HG03159 (cell line): ENCODE results near the gene CAMKK1.

ENCODE experiments used
- ATAC-seq: cut with Tn5 transposase; IDR thresholded peaks from one replicate; pipeline ENCODE4 v1.9.1; 2021; ENCODE audit warnings: mild to moderate bottlenecking, moderate library complexity; ENCODE audit not compliant: unreplicated experiment

Gene CAMKK1

DNA sequence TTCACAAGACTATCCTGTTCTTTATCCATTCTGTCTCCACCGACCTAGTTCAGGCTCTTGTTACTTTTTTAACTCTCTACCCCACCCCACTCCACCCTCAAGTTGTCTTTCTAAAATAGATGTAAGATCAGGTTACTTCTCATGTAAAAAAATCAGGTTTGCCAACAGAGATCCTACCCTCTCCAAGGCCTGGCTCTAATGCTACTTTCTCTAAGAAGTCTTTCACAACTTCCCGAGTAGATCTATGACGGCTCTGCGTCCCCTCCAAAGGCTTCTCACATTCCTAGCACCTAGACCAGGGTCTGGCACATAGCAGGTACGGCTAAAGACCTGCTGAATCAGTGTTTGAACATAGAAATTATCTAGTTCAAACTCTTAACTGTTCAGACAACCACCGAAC is 77.7 kb downstream of the CAMKK1 start:
- ATAC-seq, result no peak

DNA sequence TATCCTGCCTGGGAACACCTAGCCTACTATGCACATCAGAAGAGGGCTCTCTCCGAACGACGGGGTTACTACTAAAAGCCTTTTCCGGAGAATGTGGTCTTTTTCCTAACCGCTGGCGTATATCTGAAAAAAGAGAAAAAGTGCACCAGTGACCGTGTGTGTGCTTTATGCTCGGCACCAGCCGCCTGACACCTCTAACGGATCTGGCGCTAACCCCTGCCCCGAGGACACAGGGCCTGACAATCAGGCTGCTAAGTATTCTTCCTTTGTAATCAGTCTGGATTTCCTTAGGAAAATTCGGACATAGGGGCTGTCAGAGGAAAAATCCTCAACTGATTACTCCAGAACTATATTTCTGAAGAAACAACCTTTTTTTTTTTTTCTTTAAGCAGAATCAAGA is 78.5 kb downstream of the CAMKK1 start:
- ATAC-seq, result no peak

DNA sequence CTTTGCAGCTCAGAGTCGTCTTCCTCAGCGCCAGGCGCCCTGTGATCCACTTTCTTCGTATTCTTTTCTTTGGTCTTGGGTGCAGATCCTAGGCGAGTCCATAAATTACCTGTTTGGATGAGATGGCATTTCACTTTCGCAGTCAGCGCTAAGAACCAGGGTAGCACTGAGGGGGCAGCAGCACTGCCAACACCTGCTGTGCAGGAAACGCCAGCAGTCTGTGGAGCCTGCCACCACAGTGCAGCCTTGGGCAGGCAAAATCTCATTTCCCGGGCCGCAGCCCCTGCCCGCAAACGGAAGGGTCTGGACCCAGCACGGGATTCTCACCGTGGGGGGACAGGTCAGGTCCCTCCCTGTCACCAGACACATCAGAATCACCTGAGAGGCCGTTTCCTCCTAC is 79.7 kb downstream of the CAMKK1 start:
- no peak for ATAC-seq

DNA sequence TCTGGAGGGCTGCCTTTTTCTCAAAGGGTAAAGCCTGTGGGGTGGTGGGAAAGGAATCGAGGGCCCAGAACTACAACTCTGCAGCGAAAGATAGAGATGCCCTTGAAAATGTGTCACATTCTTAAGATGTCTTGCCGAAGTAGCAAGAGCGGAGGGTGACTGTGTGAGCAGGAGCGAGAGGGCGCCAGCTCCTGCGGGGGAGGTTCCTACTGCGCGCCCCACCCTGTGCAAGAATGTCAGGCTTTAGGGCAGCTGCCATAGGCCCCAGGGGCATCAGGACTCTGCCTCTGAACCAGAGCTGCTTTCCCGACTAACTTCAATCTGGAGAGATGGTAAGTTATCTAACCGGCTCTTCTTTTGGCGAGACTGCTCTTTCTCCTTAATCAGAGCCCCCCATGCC is 80.1 kb downstream of the CAMKK1 start:
- no peak for ATAC-seq

DNA sequence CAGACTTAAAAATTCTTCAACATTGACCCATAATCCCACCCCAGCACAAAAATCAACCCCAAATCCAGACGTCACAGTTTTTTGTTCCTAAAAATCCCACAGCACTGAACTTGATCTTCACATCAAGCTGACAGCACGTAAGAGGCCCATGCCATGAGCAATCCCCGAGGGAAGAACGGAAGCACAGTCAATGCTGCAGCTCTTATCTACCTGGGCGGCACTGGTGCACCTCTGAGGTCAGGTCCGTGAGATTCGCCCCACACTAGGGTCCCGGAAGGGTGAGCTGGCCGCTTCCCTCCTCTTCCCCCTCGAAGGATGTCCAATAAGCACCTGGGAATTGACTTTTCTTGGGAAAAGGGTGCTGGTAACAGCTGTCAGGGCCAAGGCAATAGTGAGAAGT is 80.6 kb downstream of the CAMKK1 start:
- ATAC-seq, result no peak
